GM23248 (cell line): ENCODE data around the gene TNFRSF1A. TPM values are rescaled to one million over a fixed set of nuclear protein-coding genes. Genes with fewer than 3 reads are reported as not detected.

Experiments used
- DNase-seq: peaks from one replicate; pipeline ENCODE4 v3.0.0-alpha.2; 2015
- H2AFZ ChIP-seq: fragments of 200-600 bp; sonication (generic); 2 replicates; pipeline ENCODE4 v1.6.1; 2016; ENCODE audit warnings: antibody characterized with exemption
- H3F3A ChIP-seq: fragments of 200-600 bp; sonication (generic); 2 replicates; pipeline ENCODE4 v1.6.1; 2016; ENCODE audit warnings: mild to moderate bottlenecking, antibody characterized with exemption, mixed run types; ENCODE audit not compliant: insufficient read depth
- H3K27ac ChIP-seq: fragments of 200-600 bp; sonication (generic); 2 replicates; pipeline ENCODE4 v1.5.1; 2016; ENCODE audit warnings: mild to moderate bottlenecking
- H3K27me3 ChIP-seq: fragments of 200-600 bp; sonication (generic); replicated peaks from 2 replicates; pipeline ENCODE4 v1.6.1; 2016; ENCODE audit warnings: mild to moderate bottlenecking; ENCODE audit not compliant: insufficient read depth
- H3K36me3 ChIP-seq: fragments of 200-600 bp; sonication (generic); 2 replicates; pipeline ENCODE4 v1.6.1; 2016; ENCODE audit warnings: low read depth, mild to moderate bottlenecking
- H3K4me1 ChIP-seq: fragments of 200-600 bp; sonication (generic); 2 replicates; pipeline ENCODE4 v1.6.1; 2016; ENCODE audit warnings: mild to moderate bottlenecking; ENCODE audit not compliant: insufficient read depth
- H3K4me2 ChIP-seq: fragments of 200-600 bp; sonication (generic); one replicate; pipeline ENCODE4 v1.6.1; 2016; ENCODE audit warnings: mild to moderate bottlenecking; ENCODE audit not compliant: unreplicated experiment
- H3K4me3 ChIP-seq: fragments of 200-600 bp; sonication (generic); 2 replicates; pipeline ENCODE4 v1.5.1; 2016; ENCODE audit warnings: mild to moderate bottlenecking
- H3K79me2 ChIP-seq: fragments of 200-600 bp; sonication (generic); 2 replicates; pipeline ENCODE4 v1.6.1; 2016; ENCODE audit warnings: mild to moderate bottlenecking; ENCODE audit not compliant: insufficient read depth
- H3K9ac ChIP-seq: fragments of 200-600 bp; sonication (generic); 2 replicates; pipeline ENCODE4 v1.6.1; 2016; ENCODE audit warnings: mild to moderate bottlenecking
- H3K9me2 ChIP-seq: fragments of 200-600 bp; sonication (generic); 2 replicates; pipeline ENCODE4 v1.6.1; 2016; ENCODE audit warnings: mixed run types, mild to moderate bottlenecking, moderate library complexity; ENCODE audit not compliant: insufficient read depth
- H3K9me3 ChIP-seq: fragments of 200-600 bp; sonication (generic); one replicate; pipeline ENCODE4 v1.6.1; 2017; ENCODE audit warnings: low read depth
- H4K20me1 ChIP-seq: fragments of 200-600 bp; sonication (generic); 2 replicates; pipeline ENCODE4 v1.6.0; 2016; ENCODE audit not compliant: insufficient read depth
- EZH2 ChIP-seq: fragments of 200-600 bp; sonication (generic); IDR thresholded peaks from 2 replicates; pipeline ENCODE4 v1.6.1; 2018; ENCODE audit warnings: antibody characterized with exemption, mild to moderate bottlenecking; ENCODE audit not compliant: insufficient read depth, poor library complexity, severe bottlenecking
- EZH2phosphoT487 ChIP-seq: fragments of 200-600 bp; sonication (generic); IDR thresholded peaks from 2 replicates; pipeline ENCODE4 v1.6.1; 2018; ENCODE audit warnings: antibody characterized with exemption, moderate library complexity, mild to moderate bottlenecking, low read depth; ENCODE audit not compliant: insufficient read depth
- WGBS, 2 experiments: methylation state at CpG; one replicate each; pipeline ENCODE4 v1.1.6; 2015 to 2017; ENCODE audit warnings: low lambda C conversion rate in 2 of 2, low coverage in 1 of 2; ENCODE audit errors: missing lambda C conversion rate in 2 of 2; 5-methylcytosine and 5-hydroxymethylcytosine counted together
- in situ Hi-C: fragments of 300-500 bp; cut with MboI; formaldehyde crosslinking; loops from 2 replicates; pipeline ENCODE4 v1.15.0; 2020
- polyA plus RNA-seq: library from polyadenylated mRNA; unstranded; fragments of >200 nt; fragmentation: Nextera tagmentation; extraction: Ambion mirVana; gene quantifications from 2 replicates; pipeline ENCODE4 v1.2.1, GENCODE V29; 2016
- total RNA-seq: library from RNA; depleted of rRNA; stranded (reverse); fragments of >200 nt; shearing (Covaris generic); gene quantifications from 2 replicates; pipeline ENCODE4 v1.2.3, GENCODE V29; 2014

Gene TNFRSF1A
- total and polyA plus RNA-seq, 2 experiments from 2014 or later: 183 to 343 TPM

GRCh38 chr12:6360080-6360571 lies 18.2 kb upstream of the TNFRSF1A start:
- no peaks in the 10 kb centered on the region for H3F3A ChIP-seq
- 71 to 74% methylated on average over 7 of the region's 7 CpGs for WGBS, 2 experiments
- H3K36me3 ChIP-seq: no peaks in the 10 kb centered on the region
- TF ChIP-seq EZH2: no peak
- TF ChIP-seq EZH2phosphoT487: no peak
- H3K79me2 ChIP-seq: no peaks in the 10 kb centered on the region
- H3K4me3 ChIP-seq: no peak overlapping the region
- H3K27me3 ChIP-seq: no peaks in the 10 kb centered on the region
- no peak overlapping the region for H3K27ac ChIP-seq
- no peaks in the 10 kb centered on the region for H3K9me2 ChIP-seq
- no peaks in the 10 kb centered on the region for H3K9me3 ChIP-seq
- H3K4me2 ChIP-seq: no peak overlapping the region
- no peak for DNase-seq
- H3K9ac ChIP-seq: no peak overlapping the region
- no peaks in the 10 kb centered on the region for H4K20me1 ChIP-seq
- H3K4me1 ChIP-seq: peaks cover 5% of the 10 kb centered on the region; the same call in 1 of the 2 replicates
- in situ Hi-C loops: no loop called here
- H2AFZ ChIP-seq: no peak overlapping the region

DNA sequence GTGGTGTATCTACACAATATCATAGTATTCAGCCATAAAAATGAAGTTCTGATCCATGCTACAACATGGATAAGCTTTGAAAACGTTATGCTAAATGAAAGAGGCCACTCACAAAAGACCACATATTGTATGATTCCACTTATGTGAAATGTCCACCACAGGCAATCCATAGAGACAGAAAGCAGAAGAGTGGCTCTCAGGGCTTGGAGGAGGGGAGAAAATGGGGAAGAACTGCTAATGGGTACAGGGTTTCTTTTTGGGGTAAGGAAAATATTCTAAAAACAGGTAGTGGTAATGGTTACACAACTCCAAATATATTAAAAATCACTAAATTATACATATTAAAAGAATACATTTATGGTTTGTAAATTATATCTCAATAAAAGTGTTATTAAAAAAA lies 17.0 kb upstream of the TNFRSF1A start:
- no peaks in the 10 kb centered on the region for H3K36me3 ChIP-seq
- no peaks in the 10 kb centered on the region for H3K27me3 ChIP-seq
- H3F3A ChIP-seq: no peaks in the 10 kb centered on the region
- H3K27ac ChIP-seq: no peak overlapping the region
- H4K20me1 ChIP-seq: no peaks in the 10 kb centered on the region
- no peaks in the 10 kb centered on the region for H3K4me1 ChIP-seq
- DNase-seq: no peak
- no peak overlapping the region for H3K4me3 ChIP-seq
- no peak overlapping the region for H3K9ac ChIP-seq
- WGBS, 2 experiments: 39 to 45% methylated on average over 1 of the region's 1 CpG
- H3K9me2 ChIP-seq: no peaks in the 10 kb centered on the region
- in situ Hi-C loops: no loop called here
- no peak overlapping the region for H3K4me2 ChIP-seq
- no peak overlapping the region for H2AFZ ChIP-seq
- TF ChIP-seq EZH2phosphoT487 (no peak), EZH2 (no peak)
- H3K9me3 ChIP-seq: no peaks in the 10 kb centered on the region
- no peaks in the 10 kb centered on the region for H3K79me2 ChIP-seq

- Histone ChIP-seq H3F3A (no peaks in the 10 kb centered on the region), H3K27me3 (no peaks in the 10 kb centered on the region), H3K4me1 (no peaks in the 10 kb centered on the region), H2AFZ (no peak overlapping the region), H3K4me3 (no peak overlapping the region), H3K27ac (no peak overlapping the region), H3K79me2 (no peaks in the 10 kb centered on the region), H3K4me2 (no peak overlapping the region), H3K9me2 (no peaks in the 10 kb centered on the region), H3K9ac (no peak overlapping the region), H3K9me3 (no peaks in the 10 kb centered on the region), H3K36me3 (no peaks in the 10 kb centered on the region), H4K20me1 (no peaks in the 10 kb centered on the region)
- in situ Hi-C loops: no loop called here
- TF ChIP-seq EZH2: no peak
- TF ChIP-seq EZH2phosphoT487: no peak
- WGBS, 2 experiments: 90 to 97% methylated on average over 5 of the region's 5 CpGs
- DNase-seq: no peak
These were observed 14.5 kb upstream of the TNFRSF1A start for GRCh38 chr12:6356374-6356820.

DNA sequence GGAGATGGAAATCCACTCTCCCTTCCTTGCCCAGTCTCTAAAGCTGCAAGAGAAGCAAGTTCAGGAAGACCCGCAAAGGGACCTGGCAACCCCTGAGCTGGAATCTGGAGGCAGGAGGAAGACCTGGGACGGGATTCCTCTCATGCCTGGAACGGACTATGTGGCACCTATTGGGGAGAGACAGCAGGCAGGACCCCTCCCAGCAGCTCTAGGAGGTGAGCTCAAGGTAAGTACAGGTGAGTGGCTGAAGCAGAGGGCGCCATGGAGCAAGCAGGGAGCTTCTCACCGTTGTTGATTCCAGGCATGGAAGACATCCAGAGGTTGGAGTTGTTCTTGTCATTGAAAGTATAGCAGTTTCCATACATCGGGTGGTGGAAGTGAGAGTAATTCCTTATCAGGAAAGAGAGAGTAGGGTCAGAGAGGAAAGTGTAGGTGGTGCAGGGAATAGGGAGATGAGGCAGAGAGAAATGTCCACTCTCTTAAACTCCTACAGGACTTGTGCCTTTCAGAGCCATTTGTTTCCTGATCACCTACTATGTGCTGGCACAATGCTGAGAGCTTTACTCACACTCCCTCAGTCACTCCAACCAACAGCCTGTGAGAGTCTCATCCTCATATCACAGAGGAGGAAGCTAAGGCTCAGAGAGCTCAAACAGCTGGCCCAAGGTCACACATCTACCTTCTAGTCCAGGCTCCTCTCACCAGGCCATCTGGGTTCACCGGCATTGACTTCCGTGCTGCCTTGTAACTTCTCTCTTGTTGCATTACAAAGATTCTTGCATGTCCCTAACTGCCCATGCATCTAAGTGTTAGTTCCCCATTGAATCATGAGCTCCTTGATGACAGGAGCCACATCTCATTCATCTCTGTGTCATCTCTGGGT lies 13.9 kb upstream of the TNFRSF1A start:
- H3K4me1 ChIP-seq: no peaks in the 10 kb centered on the region

More for the DNA sequence above, 13.9 kb upstream of the TNFRSF1A start:
- H3K4me3 ChIP-seq: no peak overlapping the region
- no peak overlapping the region for H3K4me2 ChIP-seq
- DNase-seq: no peak
- no peaks in the 10 kb centered on the region for H4K20me1 ChIP-seq
- in situ Hi-C loops: no loop called here
- no peak for TF ChIP-seq EZH2phosphoT487
- no peak for TF ChIP-seq EZH2
- no peak overlapping the region for H3K27ac ChIP-seq
- 73% methylated on average over 8 of the region's 8 CpGs for WGBS, 2 experiments
- H3F3A ChIP-seq: no peaks in the 10 kb centered on the region
- no peaks in the 10 kb centered on the region for H3K27me3 ChIP-seq
- H3K9me2 ChIP-seq: no peaks in the 10 kb centered on the region
- H3K9ac ChIP-seq: no peak overlapping the region
- H3K79me2 ChIP-seq: no peaks in the 10 kb centered on the region
- H3K36me3 ChIP-seq: no peaks in the 10 kb centered on the region
- H3K9me3 ChIP-seq: no peaks in the 10 kb centered on the region
- H2AFZ ChIP-seq: no peak overlapping the region
